Measurements from ENCODE around the gene HOOK1.

Gene HOOK1

DNA sequence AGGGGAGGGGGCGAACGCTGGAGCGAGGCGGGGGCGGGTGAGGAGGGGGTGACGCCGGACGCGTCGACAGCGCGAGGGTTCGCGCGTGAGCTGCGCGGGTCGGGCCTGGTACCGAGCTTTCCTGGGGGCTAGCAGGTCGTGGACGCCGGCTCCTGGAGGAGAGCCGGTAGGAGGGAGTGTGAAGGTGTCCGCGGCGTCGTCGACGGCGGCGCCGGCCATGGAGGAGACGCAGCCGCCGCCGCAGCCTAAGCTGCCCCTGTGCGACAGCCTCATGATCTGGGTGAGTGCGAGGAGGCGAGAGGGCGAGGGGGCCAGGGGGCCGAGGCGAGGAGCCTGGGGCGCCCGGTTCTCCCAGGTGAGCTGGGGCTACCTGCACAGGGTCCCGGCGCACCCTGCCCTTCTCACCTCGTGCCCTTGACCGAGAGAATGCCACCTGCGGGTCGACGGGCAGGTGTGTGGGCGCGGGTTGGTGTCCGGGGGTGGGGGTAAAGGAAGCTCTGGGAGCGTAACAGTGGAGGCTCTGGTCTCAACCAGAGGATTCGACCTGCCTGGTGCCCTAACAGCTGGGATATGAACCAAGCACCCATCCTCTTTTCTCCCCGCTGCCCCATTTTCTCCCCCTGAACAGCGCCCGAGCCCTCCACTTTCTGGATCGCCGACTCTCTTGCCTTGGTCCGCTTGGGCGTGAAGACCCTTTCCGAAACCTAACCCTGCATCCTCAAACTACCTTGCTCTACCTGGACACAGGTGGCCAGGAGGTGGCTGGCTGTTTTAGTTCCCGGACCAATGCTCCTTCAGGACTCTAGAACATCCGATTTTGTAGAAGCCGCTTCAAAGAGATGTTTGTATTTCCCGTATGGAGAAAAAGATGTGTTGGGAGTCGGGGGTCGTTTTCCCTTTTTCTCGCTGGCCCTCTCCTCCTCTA is at the start of gene HOOK1:
Gene HOOK1, plus strand, starts transcription at position 49 of the 925 bp plus-strand sequence. Its CDS starts 169 bp downstream, at position 218.
- no peak for DNase-seq

- peak; percentile 81 for DNase-seq
Observed at GRCh38 chr1:59765011-59765730, 49.6 kb upstream of the HOOK1 start.

DNA sequence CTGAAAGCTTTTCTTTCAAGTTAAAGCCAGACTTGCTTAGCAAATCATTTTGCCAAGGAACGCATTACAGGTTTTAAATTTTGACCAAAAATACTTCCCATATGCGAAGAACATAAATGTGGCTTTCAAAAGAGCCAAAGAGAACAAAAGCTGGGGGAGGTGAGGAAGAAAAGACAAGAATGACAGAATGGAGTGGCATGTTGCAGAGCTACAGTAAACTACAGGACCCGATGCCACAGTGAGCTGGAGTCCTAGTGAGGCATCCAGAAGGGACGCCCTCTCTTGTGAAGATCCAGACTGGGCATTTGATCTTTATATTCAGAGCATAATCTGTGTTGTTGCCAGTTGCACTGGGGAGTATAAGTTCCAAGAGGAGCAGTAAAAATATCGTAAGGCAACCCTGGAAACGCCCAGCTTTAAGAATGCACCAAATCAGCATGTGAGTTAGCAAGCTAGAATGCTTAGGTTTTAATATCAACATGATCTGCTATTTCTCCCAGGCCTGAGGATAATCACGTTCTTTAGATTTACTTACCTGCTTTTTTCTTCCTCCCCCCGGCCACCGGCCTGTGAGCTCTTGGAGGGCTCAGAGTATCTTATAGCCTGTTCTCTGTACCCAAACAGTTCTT is 48.4 kb upstream of the HOOK1 start:
- DNase-seq: no peak

DNA sequence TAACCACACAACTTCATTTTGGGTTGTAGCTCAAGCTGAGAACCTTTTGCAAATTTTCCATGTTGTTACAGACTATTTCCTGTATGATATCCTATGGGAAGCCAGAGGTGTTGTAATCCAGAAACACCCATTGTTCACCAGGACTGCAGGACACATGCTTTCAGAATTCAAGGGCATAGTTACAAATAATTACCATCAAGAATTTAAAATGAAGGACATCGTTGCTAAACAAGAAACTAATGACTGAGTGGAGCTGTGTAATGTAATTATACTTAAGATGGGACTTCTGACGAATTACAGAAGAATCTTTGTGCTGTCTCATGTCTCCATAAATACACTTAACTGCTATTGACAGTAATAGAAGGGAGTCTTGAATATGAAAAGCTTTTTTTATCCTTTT is 47.6 kb upstream of the HOOK1 start:
- DNase-seq: no peak

GRCh38 chr1:59768792-59769735 is 45.7 kb upstream of the HOOK1 start:
- no peak for DNase-seq

GRCh38 chr1:59769736-59770095 is 45.0 kb upstream of the HOOK1 start:
- no peak for DNase-seq

- DNase-seq: no peak
Observed at GRCh38 chr1:59771361-59771760, 43.4 kb upstream of the HOOK1 start.

GRCh38 chr1:59775480-59775879 is 39.3 kb upstream of the HOOK1 start:
- no peak for DNase-seq

GRCh38 chr1:59776960-59777852 is 37.5 kb upstream of the HOOK1 start:
- DNase-seq: no peak

GRCh38 chr1:59779949-59780348 is 34.8 kb upstream of the HOOK1 start:
- DNase-seq: no peak

DNA sequence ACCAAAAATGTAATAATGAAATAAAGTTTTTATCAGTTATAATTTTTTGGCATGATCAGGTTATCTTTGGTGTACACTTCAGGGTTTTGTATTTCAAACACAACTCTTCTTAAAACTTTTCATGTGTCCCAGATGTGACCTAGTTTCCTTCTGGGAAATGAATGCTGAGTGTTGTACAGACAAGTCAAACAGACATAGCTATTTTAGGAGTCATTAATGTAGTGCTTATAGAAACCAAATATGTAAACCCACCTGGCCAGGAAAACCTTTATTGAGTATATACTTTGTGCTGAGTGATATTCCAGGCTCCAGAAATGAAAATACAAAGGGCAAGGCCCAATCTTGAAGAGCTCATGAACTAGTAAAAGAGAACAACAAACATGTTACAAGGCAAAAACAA is 25.9 kb upstream of the HOOK1 start:
- no peak for DNase-seq

DNA sequence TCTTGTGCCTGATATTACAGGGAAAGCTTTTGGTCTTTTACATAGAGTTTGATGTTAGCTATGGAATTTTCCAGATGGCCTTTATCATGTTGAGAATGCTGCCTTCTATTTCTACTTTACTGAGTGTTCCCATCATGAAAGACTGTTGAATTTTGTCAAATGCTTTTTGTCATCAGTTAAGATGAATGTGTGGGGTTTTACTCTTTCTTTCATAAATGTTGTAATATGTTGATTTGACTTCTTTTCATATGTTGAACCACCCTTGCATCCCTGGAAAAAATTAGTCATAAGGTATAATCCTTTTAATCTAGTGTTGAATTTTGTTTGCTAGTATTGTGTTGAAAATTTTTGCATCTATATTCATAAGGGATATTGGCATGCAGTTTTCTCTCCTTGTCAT is 16.1 kb upstream of the HOOK1 start:
- DNase-seq: no peak

- DNase-seq: no peak
Observed at GRCh38 chr1:59803458-59804038, 11.2 kb upstream of the HOOK1 start.

- DNase-seq: no peak
Observed at GRCh38 chr1:59804301-59804700, 10.4 kb upstream of the HOOK1 start.

DNA sequence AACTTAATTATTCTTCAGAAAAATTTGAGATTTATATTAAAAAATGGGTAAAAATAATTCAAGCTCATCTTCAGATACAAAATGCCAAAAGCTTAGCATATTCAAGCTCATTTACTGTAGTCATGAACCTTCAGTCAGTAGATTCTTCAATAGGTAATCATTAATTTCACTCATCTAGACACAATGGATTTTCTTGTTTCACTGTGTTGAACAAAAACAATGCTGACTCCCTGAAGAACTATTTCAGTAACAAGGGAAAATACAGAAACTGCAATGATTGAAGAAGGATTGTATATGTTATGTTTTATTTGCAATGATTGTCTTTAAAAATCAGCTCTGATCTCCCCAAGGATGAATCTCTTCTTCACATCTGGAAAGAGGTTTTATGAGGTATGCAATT is 9.2 kb upstream of the HOOK1 start:
- DNase-seq: no peak

- peak; percentile 94 for DNase-seq
Observed at GRCh38 chr1:59814180-59814900, 409 bp upstream of the HOOK1 start.

DNA sequence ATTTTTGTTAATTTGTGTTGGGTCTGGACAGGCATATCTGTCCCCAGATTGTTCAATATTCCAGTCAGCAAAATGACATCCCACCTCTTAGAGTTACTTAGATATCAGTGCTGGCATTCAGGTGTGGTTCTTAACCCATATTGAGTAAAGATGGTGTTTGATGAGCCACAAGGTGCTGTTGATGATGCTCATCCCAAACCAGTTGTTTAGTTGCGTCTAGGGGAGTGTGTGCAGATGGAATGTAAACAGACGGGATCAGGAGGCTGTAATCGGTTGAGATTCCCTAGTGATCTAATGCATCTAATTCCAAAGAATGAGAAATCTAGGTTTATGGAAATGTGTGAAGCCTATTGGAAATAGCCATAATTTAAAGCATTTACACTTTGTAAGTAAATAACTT is 1.1 kb downstream of the HOOK1 start:
- DNase-seq: no peak

DNA sequence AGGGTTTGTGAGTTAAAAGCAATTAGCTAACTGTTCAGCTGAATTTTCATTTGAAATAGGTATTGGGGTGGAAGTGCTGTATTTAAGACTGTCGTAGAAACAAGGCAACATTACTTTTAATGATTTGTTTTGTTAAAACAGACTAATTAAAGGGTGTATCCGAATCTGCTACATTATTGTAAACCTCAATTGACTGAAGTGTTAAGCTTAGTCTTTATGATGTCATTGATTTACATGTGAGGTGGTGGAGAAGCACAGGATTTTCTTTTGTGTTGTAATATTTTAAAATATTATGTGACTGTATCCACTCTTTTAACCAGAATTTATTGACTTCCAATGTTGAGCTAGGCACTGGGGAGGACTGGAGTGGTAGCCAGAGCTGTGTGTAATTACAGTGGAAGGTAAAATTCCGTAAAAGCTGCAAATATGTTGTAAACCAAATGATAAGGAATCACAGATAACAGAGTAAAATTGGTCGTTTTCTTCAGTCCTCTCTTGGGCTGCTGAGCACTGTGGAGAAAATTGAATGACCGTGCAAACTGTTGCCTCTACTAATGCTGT is 1.6 kb downstream of the HOOK1 start:
- DNase-seq: no peak

DNA sequence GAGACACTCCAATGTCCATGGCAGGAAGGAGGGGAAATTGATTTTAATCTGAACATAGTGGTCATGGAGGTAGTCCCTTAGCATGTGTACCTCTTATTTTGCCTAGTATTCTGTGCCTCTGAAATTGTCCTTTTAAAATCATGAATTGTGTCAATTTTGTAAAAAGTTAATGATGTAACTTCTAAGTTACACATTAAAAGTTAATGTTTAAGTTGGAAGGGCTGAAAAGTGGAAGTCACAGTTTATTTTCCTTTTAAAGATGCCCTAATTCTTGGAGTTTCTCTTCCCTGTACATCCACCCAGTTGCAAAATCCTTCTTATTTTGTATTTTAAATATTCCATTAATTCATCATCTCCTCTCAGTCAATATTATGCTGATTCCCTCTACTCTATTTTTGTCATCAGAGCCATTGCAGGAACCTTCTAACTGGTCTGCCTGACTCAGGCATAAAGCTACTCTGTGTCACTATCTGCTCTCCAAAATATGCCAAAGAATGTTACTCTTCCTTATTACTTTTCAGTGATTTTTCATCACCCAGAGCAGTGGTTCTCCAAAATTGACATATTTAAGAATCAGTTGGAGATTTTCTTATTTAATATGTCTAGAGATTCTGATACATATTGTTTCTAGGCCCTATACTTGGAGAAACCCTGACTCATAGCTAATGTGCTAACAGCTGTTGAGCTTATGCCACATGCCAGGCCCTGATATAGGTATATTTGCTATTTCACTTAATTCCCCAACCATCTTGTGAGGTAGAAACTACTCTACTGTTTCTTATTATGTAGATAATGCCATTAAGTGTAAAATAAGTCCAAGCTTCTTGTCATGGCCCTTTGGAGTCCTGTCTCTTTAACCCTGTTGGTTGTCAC is 5.1 kb downstream of the HOOK1 start:
- no peak for DNase-seq
